IMR-90 (cell line): Measurements from ENCODE around the gene CCK. TPM values are rescaled to one million over a fixed set of nuclear protein-coding genes. Genes with fewer than 3 reads are reported as not detected.

ENCODE experiments used
- ATAC-seq: fragments of 200-7000 bp; cut with Tn5 transposase; 2 replicates; pipeline ENCODE4 v1.9.1; 2020; ENCODE audit warnings: low read depth, mild to moderate bottlenecking, moderate library complexity
- BruUV-seq: library from RNA; stranded (reverse); fragments of 400-500 nt; replicated peaks from 2 replicates; lab custom pipeline; 2021; lab: Mats Ljungman, UMichigan
- CTCF ChIA-PET: fragments of 300-600 bp; formaldehyde crosslinking; extraction: SDS; loops from one replicate; lab custom pipeline; 2021; ENCODE audit warnings: antibody characterized with exemption; lab: Yijun Ruan, JAX
- POLR2A ChIA-PET: fragments of 300-600 bp; sonication (Branson Sonifier 250); formaldehyde crosslinking; loops from one replicate; lab custom pipeline; 2022; ENCODE audit warnings: antibody characterized with exemption; ENCODE audit not compliant: unreplicated experiment; lab: Charles Lee
- DNase-seq: peaks from one replicate; pipeline ENCODE4 v3.0.0; 2013
- H2AFZ ChIP-seq: replicated peaks from 2 replicates; pipeline ENCODE3; 2013; ENCODE audit warnings: low read length, mild to moderate bottlenecking; ENCODE audit not compliant: poor library complexity
- H2AK5ac ChIP-seq: 2 replicates; pipeline ENCODE4 v1.6.1; 2013; ENCODE audit warnings: low read depth, low read length, inconsistent platforms
- H2AK9ac ChIP-seq: replicated peaks from 2 replicates; pipeline ENCODE3; 2013; ENCODE audit warnings: mild to moderate bottlenecking, low read depth, low read length, moderate library complexity; ENCODE audit not compliant: poor library complexity
- H2BK120ac ChIP-seq: 2 replicates; pipeline ENCODE4 v1.6.1; 2013; ENCODE audit warnings: low read depth, low read length, inconsistent platforms
- H2BK15ac ChIP-seq: 3 replicates; pipeline ENCODE4 v1.6.1; 2013; ENCODE audit warnings: low read depth, low read length, inconsistent platforms
- H2BK20ac ChIP-seq: 2 replicates; pipeline ENCODE4 v1.6.1; 2013; ENCODE audit warnings: low read depth, mild to moderate bottlenecking, inconsistent platforms, low read length, moderate library complexity
- H2BK5ac ChIP-seq: 2 replicates; pipeline ENCODE4 v1.6.1; 2013; ENCODE audit warnings: mild to moderate bottlenecking, low read depth, low read length, inconsistent platforms; ENCODE audit not compliant: poor library complexity, severe bottlenecking
- H3K14ac ChIP-seq: replicated peaks from 2 replicates; pipeline ENCODE4 v1.6.1; 2013; ENCODE audit warnings: low read depth, low read length, inconsistent platforms
- H3K18ac ChIP-seq: 2 replicates; pipeline ENCODE4 v1.6.1; 2013; ENCODE audit warnings: low read depth, low read length, control low read depth
- H3K23ac ChIP-seq: 2 replicates; pipeline ENCODE4 v1.6.1; 2013; ENCODE audit warnings: low read depth, low read length, inconsistent platforms
- H3K27ac ChIP-seq: 2 replicates; pipeline ENCODE4 v1.5.1; 2013; ENCODE audit warnings: mild to moderate bottlenecking, control low read depth, low read length; ENCODE audit not compliant: insufficient read depth
- H3K27me3 ChIP-seq: 2 replicates; pipeline ENCODE4 v1.6.1; 2013; ENCODE audit warnings: low read length; ENCODE audit not compliant: control insufficient read depth, insufficient read depth
- H3K36me3 ChIP-seq: 2 replicates; pipeline ENCODE4 v1.6.1; 2013; ENCODE audit warnings: low read length, mixed read lengths; ENCODE audit not compliant: control insufficient read depth, insufficient read depth
- H3K4ac ChIP-seq: 2 replicates; pipeline ENCODE4 v1.6.1; 2013; ENCODE audit warnings: low read depth, low read length, inconsistent platforms
- H3K4me1 ChIP-seq: 2 replicates; pipeline ENCODE4 v1.6.1; 2013; ENCODE audit warnings: low read length, mixed read lengths; ENCODE audit not compliant: control insufficient read depth, insufficient read depth
- H3K4me2 ChIP-seq: 2 replicates; pipeline ENCODE4 v1.6.1; 2013; ENCODE audit warnings: low read depth, mild to moderate bottlenecking, control low read depth, low read length, moderate library complexity
- H3K4me3 ChIP-seq: 2 replicates; pipeline ENCODE4 v1.5.1; 2013; ENCODE audit warnings: low read depth, mild to moderate bottlenecking, control low read depth, low read length, moderate library complexity; ENCODE audit not compliant: insufficient read depth
- H3K56ac ChIP-seq: 2 replicates; pipeline ENCODE4 v1.6.1; 2013; ENCODE audit warnings: low read length, inconsistent platforms; ENCODE audit not compliant: insufficient read depth; ENCODE audit errors: extremely low read depth
- H3K79me1 ChIP-seq, 2 experiments: 2 replicates each; pipeline ENCODE4 v1.6.1; 2013; ENCODE audit warnings: low read length in 2 of 2, inconsistent platforms in 1 of 2, low read depth in 1 of 2
- H3K9ac ChIP-seq: 2 replicates; pipeline ENCODE4 v1.6.1; 2013; ENCODE audit warnings: low read depth, low read length, control low read depth
- H3K9me1 ChIP-seq: 2 replicates; pipeline ENCODE4 v1.6.1; 2013; ENCODE audit warnings: low read length, inconsistent platforms; ENCODE audit not compliant: insufficient read depth
- H3K9me3 ChIP-seq: 2 replicates; pipeline ENCODE4 v1.6.1; 2013; ENCODE audit warnings: low read length; ENCODE audit not compliant: control insufficient read depth, insufficient read depth
- H4K20me1 ChIP-seq: 2 replicates; pipeline ENCODE4 v1.6.1; 2013; ENCODE audit warnings: low read length, inconsistent platforms; ENCODE audit not compliant: insufficient read depth
- H4K5ac ChIP-seq: 2 replicates; pipeline ENCODE4 v1.6.1; 2013; ENCODE audit warnings: mild to moderate bottlenecking, low read depth, low read length, control low read depth
- H4K8ac ChIP-seq, 2 experiments: 2 replicates each; pipeline ENCODE4 v1.6.1; 2013; ENCODE audit warnings: low read depth in 2 of 2, low read length in 2 of 2, control low read depth in 1 of 2, inconsistent platforms in 1 of 2
- H4K91ac ChIP-seq: 2 replicates; pipeline ENCODE4 v1.6.1; 2013; ENCODE audit warnings: low read depth, low read length, inconsistent platforms; ENCODE audit not compliant: insufficient read depth
- BHLHE40 ChIP-seq: fragments of 150-350 bp; IDR thresholded peaks from 2 replicates; pipeline ENCODE4 v1.6.1; 2016; ENCODE audit warnings: mild to moderate bottlenecking, low read depth, low read length
- CEBPB ChIP-seq: IDR thresholded peaks from 2 replicates; pipeline ENCODE4 v1.6.1; 2012; ENCODE audit warnings: low read depth, low read length, improper control_type of control experiment
- CHD1 ChIP-seq: IDR thresholded peaks from 2 replicates; pipeline ENCODE4 v1.6.1; 2012; ENCODE audit warnings: low read depth, low read length, improper control_type of control experiment
- ELK1 ChIP-seq: fragments of 150-350 bp; IDR thresholded peaks from 2 replicates; pipeline ENCODE4 v1.6.1; 2016; ENCODE audit warnings: low read depth, mild to moderate bottlenecking, low read length, moderate library complexity, borderline replicate concordance
- FOS ChIP-seq: fragments of 150-350 bp; IDR thresholded peaks from 2 replicates; pipeline ENCODE4 v1.6.1; 2016; ENCODE audit warnings: low read depth, low read length
- MAFK ChIP-seq: IDR thresholded peaks from 2 replicates; pipeline ENCODE4 v1.6.1; 2012; ENCODE audit warnings: low read depth, low read length, improper control_type of control experiment
- MAZ ChIP-seq: IDR thresholded peaks from 2 replicates; pipeline ENCODE4 v1.6.1; 2012; ENCODE audit warnings: low read depth, mild to moderate bottlenecking, low read length, improper control_type of control experiment, moderate library complexity, borderline replicate concordance
- NFE2L2 ChIP-seq: fragments of 150-350 bp; IDR thresholded peaks from 2 replicates; pipeline ENCODE4 v1.6.1; 2016; ENCODE audit warnings: low read depth, mild to moderate bottlenecking, low read length
- POLR2A ChIP-seq: IDR thresholded peaks from 2 replicates; pipeline ENCODE4 v1.6.1; 2012; ENCODE audit warnings: mild to moderate bottlenecking, low read depth, low read length
- RCOR1 ChIP-seq: IDR thresholded peaks from 2 replicates; pipeline ENCODE4 v1.6.1; 2012; ENCODE audit warnings: mild to moderate bottlenecking, low read length, improper control_type of control experiment; ENCODE audit not compliant: insufficient replicate concordance
- RFX5 ChIP-seq: IDR thresholded peaks from 2 replicates; pipeline ENCODE4 v1.8.0; 2012; ENCODE audit warnings: low read depth, mild to moderate bottlenecking, low read length, moderate library complexity
- SMC3 ChIP-seq: fragments of 150-350 bp; IDR thresholded peaks from 2 replicates; pipeline ENCODE4 v1.6.1; 2016; ENCODE audit warnings: low read depth, mild to moderate bottlenecking, antibody characterized with exemption, low read length, moderate library complexity
- USF2 ChIP-seq: fragments of 150-350 bp; IDR thresholded peaks from 2 replicates; pipeline ENCODE4 v1.6.1; 2017; ENCODE audit warnings: mild to moderate bottlenecking, antibody characterized with exemption, low read length, low read depth
- WGBS, 2 experiments: methylation state at CpG; one replicate each; pipeline versions ENCODE4 v1.1.5 to v1.1.7; 2013; ENCODE audit warnings: missing lambda C conversion rate in 2 of 2; ENCODE audit not compliant: insufficient read length in 1 of 2; ENCODE audit errors: extremely low coverage in 2 of 2; 5-methylcytosine and 5-hydroxymethylcytosine counted together
- dilution Hi-C: fragments of 300-500 bp; cut with HindIII; formaldehyde crosslinking; loops from one replicate; pipeline ENCODE4 v1.14.3; 2018; ENCODE audit warnings: low sequenced_read_pairs; ENCODE audit not compliant: unreplicated experiment
- in situ Hi-C: fragments of 300-500 bp; cut with MboI; formaldehyde crosslinking; loops from 3 replicates; pipeline ENCODE4 v1.14.3; 2019; ENCODE audit warnings: low sequenced_read_pairs, inconsistent platforms, mixed read lengths
- intact Hi-C: fragments of 100-400 bp; cut with micrococcal nuclease; formaldehyde crosslinking; loops from 2 replicates; pipeline ENCODE4 v1.10.0; 2022
- polyA plus RNA-seq, 3 experiments: library from polyadenylated mRNA; depleted of rRNA; stranded (reverse); fragments of >200 nt; gene quantifications; 2 replicates each; pipeline ENCODE4 v1.2.3, GENCODE V29; 2012; ENCODE audit warnings: low replicate concordance in 1 of 3
- total RNA-seq: library from RNA; depleted of rRNA; stranded (reverse); fragments of >200 nt; gene quantifications from 2 replicates; pipeline ENCODE4 v1.2.3, GENCODE V29; 2012

Gene CCK
- total and polyA plus RNA-seq, 2 of the 4 experiments (the other 2 are of a cell fraction): 0.43 TPM; not detected in 1

- intact Hi-C loops: no loop called here
- Histone ChIP-seq H2BK5ac (no peak overlapping the region), H4K20me1 (no peaks in the 10 kb centered on the region), H3K14ac (no peak overlapping the region), H3K79me1 (no peaks in the 10 kb centered on the region), H3K4ac (no peak overlapping the region), H3K36me3 (no peaks in the 10 kb centered on the region), H3K4me2 (no peak overlapping the region), H3K23ac (no peak overlapping the region), H2BK15ac (peak overlapping the region; percentile 74; the same call in 1 of the 3 replicates), H3K4me1 (peaks cover 2% of the 10 kb centered on the region; the same call in 1 of the 2 replicates), H2AFZ (no peak overlapping the region), H2BK20ac (no peak overlapping the region), H2BK120ac (0 out of 2 replicates have a peak overlapping the region, but pooled peaks have one; percentile 12), H3K9me1 (no peaks in the 10 kb centered on the region; the same call in 1 of the 2 replicates), H3K9ac (no peak overlapping the region), H4K8ac (no peak overlapping the region), H2AK5ac (peak overlapping the region; percentile 16; the same call in 1 of the 2 replicates), H3K18ac (no peak overlapping the region), H3K56ac (no peak overlapping the region), H4K5ac (no peak overlapping the region), H3K9me3 (no peaks in the 10 kb centered on the region), H3K4me3 (no peak overlapping the region), H3K27me3 (peaks cover 12% of the 10 kb centered on the region), H2AK9ac (no peak overlapping the region), H3K27ac (no peak overlapping the region), H4K91ac (no peak overlapping the region)
- in situ Hi-C loops: loop anchor here (10.0 kb wide), 1 partner anchor 278 kb away; no protein-coding TSS in a partner anchor
- ChIA-PET CTCF (no interaction called here), POLR2A (no interaction called here)
- WGBS, 2 experiments: 67% methylated on average over 3 of the region's 7 CpGs; no CpG with 5 or more reads in 1 of the 2 experiments
- no TSS peak for BruUV-seq
- ATAC-seq (no peak), DNase-seq (no peak)
- no peak for TF ChIP-seq MAFK
- no peak for TF ChIP-seq CEBPB
- TF ChIP-seq POLR2A: no peak
- TF ChIP-seq USF2: no peak
- no peak for TF ChIP-seq MAZ
- TF ChIP-seq ELK1: no peak
- TF ChIP-seq FOS: no peak
- no peak for TF ChIP-seq SMC3
- TF ChIP-seq RCOR1: no peak
- TF ChIP-seq NFE2L2: no peak
- TF ChIP-seq BHLHE40: no peak
- no peak for TF ChIP-seq RFX5
- no peak for TF ChIP-seq CHD1
- dilution Hi-C loops: no loop called here
Observed at GRCh38 chr3:42257007-42257406, 9.0 kb downstream of the CCK start.
